ENCODE results near the gene CCL27. TPM values are rescaled to one million over a fixed set of nuclear protein-coding genes. Genes with fewer than 3 reads are reported as not detected.

The CCL27 gene
- polyA plus RNA-seq, 3 donors = 0.12 to 0.34 TPM; not detected in 1

DNA sequence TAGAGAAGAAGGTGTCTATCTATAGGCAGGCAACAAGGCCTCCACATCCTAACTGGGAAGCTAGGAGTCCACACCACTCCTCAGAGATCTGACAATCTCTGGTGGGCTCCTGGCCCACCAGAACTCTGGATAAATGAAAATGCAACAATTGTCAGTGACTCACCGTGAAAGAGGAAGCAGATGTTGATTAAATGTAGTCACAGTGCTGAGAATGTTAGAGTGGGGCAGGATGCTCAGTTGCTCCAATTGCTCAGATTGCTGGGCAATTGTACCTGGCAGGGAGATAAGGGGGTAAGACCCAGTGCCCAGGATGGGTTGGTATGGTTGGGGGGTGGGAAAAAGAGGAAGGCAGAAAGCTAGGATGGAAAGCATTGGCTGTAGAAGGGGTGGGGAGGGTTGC is 24.3 kb upstream of the CCL27 start:
- WGBS, 3 donors = 25 to 79% (median 32%) methylated on average over 1 of the region's 1 CpG
- no peak overlapping the region for H3K27ac ChIP-seq (ENCODE audit: low read depth, low read length)

- 74 to 76% (median 76%) methylated on average over 5 of the region's 5 CpGs for WGBS, 3 donors
- no peak overlapping the region for H3K27ac ChIP-seq (ENCODE audit: low read depth, low read length)
These were observed 23.8 kb upstream of the CCL27 start for GRCh38 chr9:34686231-34686630.

DNA sequence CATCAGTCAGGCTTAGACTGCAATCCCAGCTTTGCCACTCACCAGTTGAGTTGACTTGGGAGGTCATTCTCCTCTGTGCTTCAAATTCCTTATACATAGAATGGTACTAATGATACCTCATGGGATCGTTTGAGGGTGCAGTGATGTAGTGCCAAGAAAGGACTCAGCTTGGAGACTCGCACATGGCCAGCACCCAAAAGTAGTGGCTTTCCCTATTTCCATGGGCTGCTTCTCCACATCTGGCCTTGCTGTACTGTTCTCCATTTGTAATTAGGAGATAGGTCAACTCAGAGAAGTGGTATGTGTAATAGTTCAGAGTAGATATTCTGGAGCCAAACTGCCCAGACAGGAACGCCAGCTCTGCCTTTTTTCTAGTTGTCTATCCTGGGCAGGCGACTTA is 23.1 kb upstream of the CCL27 start:
- 69 to 87% (median 79%) methylated on average over 4 of the region's 4 CpGs for WGBS, 3 donors
- no peak overlapping the region for H3K27ac ChIP-seq (ENCODE audit: low read depth, low read length)

DNA sequence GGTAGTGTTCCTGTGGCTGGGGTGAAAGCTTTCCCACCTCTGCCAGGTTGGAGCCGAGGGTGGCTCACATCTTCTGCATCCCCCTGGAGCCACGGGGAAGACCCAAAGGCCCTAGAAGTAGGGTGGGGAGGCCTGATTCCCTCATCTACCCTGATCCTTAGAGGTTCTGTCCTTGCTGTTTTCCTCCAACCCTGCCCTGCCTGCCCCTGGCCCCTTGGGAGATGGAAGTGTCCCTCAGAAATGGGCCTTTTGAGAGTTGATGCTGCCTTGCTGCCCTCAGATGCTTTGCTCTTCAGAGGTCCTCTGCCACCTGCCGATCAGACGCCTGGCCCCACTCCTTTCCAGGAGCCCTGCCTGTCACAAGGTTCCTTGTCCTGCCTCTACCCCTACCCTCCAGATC is 22.4 kb upstream of the CCL27 start:
- 87 to 96% (median 92%) methylated on average over 4 of the region's 4 CpGs for WGBS, 3 donors
- H3K27ac ChIP-seq (ENCODE audit: low read depth, low read length) = no peak overlapping the region

DNA sequence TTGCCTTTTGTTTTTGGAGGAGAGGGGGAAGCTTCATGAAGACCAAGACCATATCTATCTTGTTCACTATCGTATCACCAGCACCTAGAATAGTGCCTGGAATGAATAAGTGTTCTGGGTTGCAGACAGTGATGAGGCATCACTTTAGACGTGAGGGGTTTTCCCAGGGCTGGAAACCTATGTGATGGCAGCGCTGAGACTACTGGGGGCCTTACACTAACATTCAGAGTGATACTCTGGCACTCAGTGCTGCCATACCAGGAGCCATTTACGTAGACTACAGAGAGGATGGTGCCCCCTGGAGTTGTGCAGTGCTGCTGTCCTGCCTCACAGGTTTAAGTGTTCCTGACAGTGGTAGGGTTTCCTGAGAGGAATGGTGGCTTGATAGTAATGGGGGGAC is 21.7 kb upstream of the CCL27 start:
- no peak overlapping the region for H3K27ac ChIP-seq (ENCODE audit: low read depth, low read length)
- WGBS, 3 donors = 90 to 97% (median 90%) methylated on average over 4 of the region's 4 CpGs

- WGBS, 3 donors = 94 to 100% (median 96%) methylated on average over 2 of the region's 2 CpGs
- H3K27ac ChIP-seq (ENCODE audit: low read depth, low read length) = no peak overlapping the region
These were observed 13.4 kb upstream of the CCL27 start for GRCh38 chr9:34675869-34676268.

- H3K27ac ChIP-seq (ENCODE audit: low read depth, low read length) = no peak overlapping the region
- 24 to 32% (median 32%) methylated on average over 10 of the region's 10 CpGs for WGBS, 3 donors
These were observed 12.7 kb upstream of the CCL27 start for GRCh38 chr9:34675048-34675714.

GRCh38 chr9:34674440-34674839 is 12.0 kb upstream of the CCL27 start:
- no peak overlapping the region for H3K27ac ChIP-seq (ENCODE audit: low read depth, low read length)
- 44 to 84% (median 81%) methylated on average over 3 of the region's 3 CpGs for WGBS, 3 donors

- H3K27ac ChIP-seq (ENCODE audit: low read depth, low read length) = no peak overlapping the region
- 38 to 88% (median 77%) methylated on average over 1 of the region's 1 CpG for WGBS, 3 donors
These were observed 8.8 kb upstream of the CCL27 start for GRCh38 chr9:34671307-34671706.

- 86 to 94% (median 89%) methylated on average over 5 of the region's 5 CpGs for WGBS, 3 donors
These were observed 7.5 kb upstream of the CCL27 start for GRCh38 chr9:34669809-34670562.

GRCh38 chr9:34665381-34666250 is 3.2 kb upstream of the CCL27 start:
- WGBS, 3 donors = 1 to 3% (median 2%) methylated on average over 50 to 55 of the region's 55 CpGs
- H3K27ac ChIP-seq (ENCODE audit: low read depth, low read length) = peak overlapping the region; percentile 80

More at GRCh38 chr9:34669809-34670562, 7.5 kb upstream of the CCL27 start:
- H3K27ac ChIP-seq (ENCODE audit: low read depth, low read length) = no peak overlapping the region

- H3K27ac ChIP-seq (ENCODE audit: low read depth, low read length) = no peak overlapping the region
- WGBS, 3 donors = 2 to 3% (median 2%) methylated on average over 25 to 26 of the region's 26 CpGs
These were observed 2.6 kb upstream of the CCL27 start for GRCh38 chr9:34665067-34665380.

- 7 to 16% (median 12%) methylated on average over 18 of the region's 18 CpGs for WGBS, 3 donors
- no peak overlapping the region for H3K27ac ChIP-seq (ENCODE audit: low read depth, low read length)
These were observed 2.0 kb upstream of the CCL27 start for GRCh38 chr9:34664281-34665066.

- H3K27ac ChIP-seq (ENCODE audit: low read depth, low read length) = no peak overlapping the region
These were observed 797 bp upstream of the CCL27 start for GRCh38 chr9:34663303-34663605.

DNA sequence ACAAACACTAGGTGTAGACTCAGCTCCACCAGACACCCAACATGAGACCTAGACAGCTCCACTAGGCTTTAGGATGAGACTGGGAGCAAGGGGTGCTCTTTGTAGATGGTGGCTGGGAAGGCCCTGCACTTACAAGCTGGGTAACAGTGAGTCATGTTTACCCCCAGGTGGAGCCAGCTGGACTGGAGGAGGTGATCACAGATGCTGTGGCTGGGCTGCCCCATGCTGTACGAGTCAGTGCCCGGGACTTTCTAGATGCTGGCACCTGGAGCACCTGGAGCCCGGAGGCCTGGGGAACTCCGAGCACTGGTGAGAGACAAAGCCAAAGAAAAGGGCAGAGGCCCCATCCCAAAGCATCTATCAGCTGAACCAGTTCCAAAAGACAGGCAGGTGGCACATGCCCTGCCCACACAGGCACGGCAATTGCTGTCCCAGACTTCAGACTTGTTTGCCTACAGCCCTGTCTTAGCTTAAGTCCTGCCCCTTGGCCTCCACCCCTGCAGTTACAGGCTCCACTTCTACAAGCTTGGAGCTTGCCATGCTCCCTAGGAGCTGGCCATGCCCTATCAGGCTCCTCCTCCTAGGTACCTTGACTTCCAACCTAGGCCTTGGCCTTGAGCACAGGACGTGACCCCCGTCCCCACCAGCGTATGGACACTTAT is 2.7 kb downstream of the CCL27 start:
- H3K27ac ChIP-seq (ENCODE audit: low read depth, low read length) = no peak overlapping the region
- WGBS, 3 donors = 74 to 94% (median 92%) methylated on average over 8 of the region's 8 CpGs

DNA sequence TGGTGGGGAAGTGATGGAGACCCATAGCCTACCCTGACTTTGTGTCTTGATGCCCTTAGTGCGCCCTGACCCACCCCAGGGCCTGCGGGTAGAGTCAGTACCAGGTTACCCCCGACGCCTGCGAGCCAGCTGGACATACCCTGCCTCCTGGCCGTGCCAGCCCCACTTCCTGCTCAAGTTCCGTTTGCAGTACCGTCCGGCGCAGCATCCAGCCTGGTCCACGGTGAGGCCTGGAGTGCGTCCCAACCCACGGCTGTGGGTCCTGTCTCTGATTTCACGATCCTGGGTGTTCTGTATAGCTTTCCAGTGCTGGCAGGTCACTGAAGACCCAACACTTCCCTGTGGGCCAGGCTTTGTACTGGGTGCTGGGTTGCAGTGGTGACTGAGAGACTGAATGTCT is 4.0 kb downstream of the CCL27 start:
- WGBS, 3 donors = 88 to 90% (median 89%) methylated on average over 14 of the region's 14 CpGs
- no peak overlapping the region for H3K27ac ChIP-seq (ENCODE audit: low read depth, low read length)

DNA sequence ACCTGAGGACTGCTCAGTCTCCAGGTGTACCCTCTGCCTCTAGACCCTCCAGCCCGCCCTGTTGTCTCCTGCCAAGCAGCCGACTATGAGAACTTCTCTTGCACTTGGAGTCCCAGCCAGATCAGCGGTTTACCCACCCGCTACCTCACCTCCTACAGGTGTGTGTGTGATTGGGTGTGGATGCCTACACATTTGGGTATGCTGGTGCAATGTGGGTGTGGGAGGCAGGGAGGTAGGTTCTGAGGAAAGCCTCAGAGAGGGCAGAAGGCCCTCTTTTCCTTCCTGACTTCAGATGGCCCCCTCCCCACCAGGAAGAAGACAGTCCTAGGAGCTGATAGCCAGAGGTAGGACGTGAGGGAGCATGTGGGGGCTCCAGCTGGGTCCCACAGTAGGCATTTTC is 5.5 kb downstream of the CCL27 start:
- no peak overlapping the region for H3K27ac ChIP-seq (ENCODE audit: low read depth, low read length)
- WGBS, 3 donors = 85 to 89% (median 86%) methylated on average over 5 of the region's 5 CpGs

DNA sequence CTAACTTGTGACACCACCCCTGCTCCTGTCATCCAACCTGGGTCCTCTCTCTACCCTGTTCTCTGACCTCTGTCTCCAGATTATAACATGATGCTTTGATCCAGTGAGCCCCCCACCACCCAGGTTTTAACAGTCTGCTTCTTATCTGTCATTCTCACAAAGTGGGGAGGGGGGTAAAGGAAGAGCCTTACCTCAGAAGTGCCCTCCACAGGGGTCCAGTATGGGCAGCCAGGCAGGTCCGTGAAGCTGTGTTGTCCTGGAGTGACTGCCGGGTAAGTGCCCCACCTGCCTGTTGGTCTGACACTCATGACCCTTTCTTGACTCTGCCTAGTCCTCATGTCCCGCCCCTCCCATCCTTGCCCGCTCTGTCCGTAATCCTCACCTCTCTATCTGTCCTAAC is 7.1 kb downstream of the CCL27 start:
- 80 to 85% (median 81%) methylated on average over 5 of the region's 5 CpGs for WGBS, 3 donors
- H3K27ac ChIP-seq (ENCODE audit: low read depth, low read length) = no peak overlapping the region

Measured in adipose tissue (tissue), 3 donors.